GM23338 (cell line): ENCODE data around the gene MDM2.
"Not testable (repeated sequence)": the region's sequence is repeated elsewhere in the genome, so short reads cannot be mapped to it uniquely, and the experiment has no call there.

Source experiments
- CREB1 ChIP-seq: fragments of 250-450 bp; sonication (Bioruptor Pico); IDR thresholded peaks from 2 replicates; pipeline ENCODE4 v1.5.0; 2020; ENCODE audit warnings: low read depth, mild to moderate bottlenecking, moderate library complexity
- CTCF ChIP-seq, 2 experiments: fragments of 200-600 bp in 1 of 2; sonication (generic) in 1 of 2; conservative IDR thresholded peaks; 2 replicates each; pipeline versions ENCODE4 v1.5.1 to v1.6.1; 2016 to 2017; ENCODE audit warnings: antibody characterized with exemption in 2 of 2, low read depth in 2 of 2, mild to moderate bottlenecking in 2 of 2, moderate library complexity in 1 of 2
- ETS1 ChIP-seq: IDR thresholded peaks from 2 replicates; pipeline ENCODE4 v1.6.1; 2016; ENCODE audit warnings: antibody characterized with exemption
- EZH2 ChIP-seq: fragments of 200-600 bp; sonication (generic); IDR thresholded peaks from one replicate; pipeline ENCODE4 v1.8.0; 2017; ENCODE audit warnings: antibody characterized with exemption, mild to moderate bottlenecking, low read depth; ENCODE audit not compliant: unreplicated experiment
- EZH2phosphoT487 ChIP-seq: fragments of 200-600 bp; sonication (generic); IDR thresholded peaks from one replicate; pipeline ENCODE4 v1.8.1; 2018; ENCODE audit warnings: antibody characterized with exemption; ENCODE audit not compliant: unreplicated experiment
- JUNB ChIP-seq: IDR thresholded peaks from one replicate; pipeline ENCODE4 v1.6.1; 2016; ENCODE audit warnings: antibody characterized with exemption; ENCODE audit not compliant: unreplicated experiment
- NANOG ChIP-seq: IDR thresholded peaks from 2 replicates; pipeline ENCODE4 v1.6.1; 2016; ENCODE audit warnings: antibody characterized with exemption, borderline replicate concordance
- POLR2AphosphoS5 ChIP-seq: IDR thresholded peaks from 2 replicates; pipeline ENCODE4 v1.6.1; 2016; ENCODE audit warnings: antibody characterized with exemption, low read depth
- REST ChIP-seq: IDR thresholded peaks from one replicate; pipeline ENCODE4 v1.6.1; 2018; ENCODE audit warnings: antibody characterized with exemption; ENCODE audit not compliant: unreplicated experiment

GRCh38 chr12:68807274-68807575 is 752 bp upstream of the MDM2 start:
- not testable (repeated sequence) for TF ChIP-seq CTCF (conservative IDR thresholded peaks at IDR 0.05; ENCODE audit: low read depth in 2 of 2); EZH2phosphoT487; EZH2; POLR2AphosphoS5; CREB1 (CRISPR knock-in tag); NANOG; JUNB; ETS1; REST
